Hepatocyte (in vitro differentiated cells): ENCODE measurements around the gene FMNL1. TPM values are rescaled to one million over a fixed set of nuclear protein-coding genes. Genes with fewer than 3 reads are reported as not detected.

Source experiments
- DNase-seq: peaks from one replicate; pipeline ENCODE4 v3.0.0-alpha.2; 2016; ENCODE audit warnings: low spot score
- H2AFZ ChIP-seq: fragments of 200-600 bp; sonication (generic); 2 replicates; pipeline ENCODE4 v1.6.0; 2016; ENCODE audit warnings: antibody characterized with exemption, mild to moderate bottlenecking
- H3K27ac ChIP-seq: fragments of 200-600 bp; sonication (generic); 2 replicates; pipeline ENCODE4 v1.5.1; 2016; ENCODE audit warnings: mild to moderate bottlenecking
- H3K27me3 ChIP-seq: fragments of 200-600 bp; sonication (generic); 2 replicates; pipeline ENCODE4 v1.6.1; 2016
- H3K36me3 ChIP-seq: fragments of 200-600 bp; sonication (generic); replicated peaks from 2 replicates; pipeline ENCODE4 v1.5.1; 2016; ENCODE audit warnings: low read depth; ENCODE audit not compliant: insufficient read depth
- H3K4me1 ChIP-seq: fragments of 200-600 bp; sonication (generic); 2 replicates; pipeline ENCODE4 v1.5.1; 2016; ENCODE audit warnings: mild to moderate bottlenecking, moderate library complexity; ENCODE audit not compliant: insufficient read depth
- H3K4me2 ChIP-seq: fragments of 200-600 bp; sonication (generic); 2 replicates; pipeline ENCODE4 v1.6.0; 2016
- H3K4me3 ChIP-seq: fragments of 200-600 bp; sonication (generic); 2 replicates; pipeline ENCODE4 v1.5.1; 2016; ENCODE audit warnings: mild to moderate bottlenecking
- H3K79me2 ChIP-seq: fragments of 200-600 bp; sonication (generic); 2 replicates; pipeline ENCODE4 v1.6.0; 2017; ENCODE audit warnings: mild to moderate bottlenecking
- H3K9me2 ChIP-seq: fragments of 200-600 bp; sonication (generic); replicated peaks from 2 replicates; pipeline ENCODE4 v1.6.0; 2017; ENCODE audit warnings: mild to moderate bottlenecking; ENCODE audit not compliant: insufficient read depth
- H3K9me3 ChIP-seq: fragments of 200-600 bp; sonication (generic); 2 replicates; pipeline ENCODE4 v1.5.1; 2016; ENCODE audit warnings: low read depth, mild to moderate bottlenecking
- H4K20me1 ChIP-seq: fragments of 200-600 bp; sonication (generic); 2 replicates; pipeline ENCODE4 v1.6.0; 2016; ENCODE audit warnings: mild to moderate bottlenecking; ENCODE audit not compliant: insufficient read depth, poor library complexity, severe bottlenecking
- EZH2 ChIP-seq: fragments of 200-600 bp; sonication (generic); IDR thresholded peaks from 2 replicates; pipeline ENCODE4 v1.6.1; 2016; ENCODE audit warnings: antibody characterized with exemption, mild to moderate bottlenecking, borderline replicate concordance
- EZH2phosphoT487 ChIP-seq: fragments of 200-600 bp; sonication (generic); IDR thresholded peaks from one replicate; pipeline ENCODE4 v1.6.1; 2018; ENCODE audit warnings: antibody characterized with exemption, mild to moderate bottlenecking, low read depth, moderate library complexity; ENCODE audit not compliant: unreplicated experiment, severe bottlenecking
- WGBS: methylation state at CpG from one replicate; pipeline ENCODE4 v1.1.6; 2016; ENCODE audit warnings: low lambda C conversion rate; ENCODE audit errors: missing lambda C conversion rate; 5-methylcytosine and 5-hydroxymethylcytosine counted together
- polyA plus RNA-seq: library from polyadenylated mRNA; unstranded; fragments of >200 nt; fragmentation: Nextera tagmentation; extraction: Ambion mirVana; gene quantifications from 2 replicates; pipeline ENCODE4 v1.2.1, GENCODE V29; 2016
- total RNA-seq: library from RNA; depleted of rRNA; stranded (reverse); fragments of >200 nt; gene quantifications from 2 replicates; pipeline ENCODE4 v1.2.3, GENCODE V29; 2014
- TF ChIP-seq, protein P1 (sequence below): fragments of 200-600 bp; sonication (generic); IDR thresholded peaks from 2 replicates; pipeline ENCODE4 v1.5.1; 2016; ENCODE audit warnings: antibody characterized with exemption, mild to moderate bottlenecking; ENCODE audit not compliant: poor library complexity

Gene FMNL1
- total and polyA plus RNA-seq, 2 experiments from 2014 or later, result 0.30 to 1.2 TPM

DNA sequence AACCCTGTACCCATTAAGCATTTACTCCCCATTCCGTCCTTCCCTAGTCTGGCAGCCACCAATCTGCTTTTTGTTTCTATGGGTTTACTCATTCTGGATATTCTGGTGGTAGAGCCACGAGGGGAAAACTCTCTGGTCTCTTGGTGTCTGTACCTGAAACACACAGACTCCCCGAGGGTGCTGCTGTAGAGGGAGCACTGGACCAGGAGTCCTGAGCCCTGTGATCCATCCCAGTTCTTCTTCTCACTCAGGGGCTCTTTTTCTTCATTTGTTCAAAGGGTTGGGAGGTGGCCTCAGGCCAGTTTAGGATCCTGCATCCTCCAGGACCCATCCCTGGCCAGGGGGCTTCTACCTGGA lies 45.9 kb upstream of the FMNL1 start:
- H3K9me2 ChIP-seq, result no peaks in the 10 kb centered on the region
- DNase-seq, result no peak
- no peaks in the 10 kb centered on the region for H3K27me3 ChIP-seq
- WGBS, result 69% methylated on average over 3 of the region's 3 CpGs
- H3K36me3 ChIP-seq, result no peaks in the 10 kb centered on the region
- H3K9me3 ChIP-seq, result no peaks in the 10 kb centered on the region
- H3K79me2 ChIP-seq, result no peaks in the 10 kb centered on the region
- H2AFZ ChIP-seq, result no peak overlapping the region
- no peak overlapping the region for H3K4me3 ChIP-seq
- H4K20me1 ChIP-seq, result no peaks in the 10 kb centered on the region
- peak overlapping the region; percentile 34 for H3K4me2 ChIP-seq
- peak overlapping the region; percentile 73 for H3K27ac ChIP-seq
- H3K4me1 ChIP-seq, result peaks cover 36% of the 10 kb centered on the region
- TF ChIP-seq, protein P1, sequence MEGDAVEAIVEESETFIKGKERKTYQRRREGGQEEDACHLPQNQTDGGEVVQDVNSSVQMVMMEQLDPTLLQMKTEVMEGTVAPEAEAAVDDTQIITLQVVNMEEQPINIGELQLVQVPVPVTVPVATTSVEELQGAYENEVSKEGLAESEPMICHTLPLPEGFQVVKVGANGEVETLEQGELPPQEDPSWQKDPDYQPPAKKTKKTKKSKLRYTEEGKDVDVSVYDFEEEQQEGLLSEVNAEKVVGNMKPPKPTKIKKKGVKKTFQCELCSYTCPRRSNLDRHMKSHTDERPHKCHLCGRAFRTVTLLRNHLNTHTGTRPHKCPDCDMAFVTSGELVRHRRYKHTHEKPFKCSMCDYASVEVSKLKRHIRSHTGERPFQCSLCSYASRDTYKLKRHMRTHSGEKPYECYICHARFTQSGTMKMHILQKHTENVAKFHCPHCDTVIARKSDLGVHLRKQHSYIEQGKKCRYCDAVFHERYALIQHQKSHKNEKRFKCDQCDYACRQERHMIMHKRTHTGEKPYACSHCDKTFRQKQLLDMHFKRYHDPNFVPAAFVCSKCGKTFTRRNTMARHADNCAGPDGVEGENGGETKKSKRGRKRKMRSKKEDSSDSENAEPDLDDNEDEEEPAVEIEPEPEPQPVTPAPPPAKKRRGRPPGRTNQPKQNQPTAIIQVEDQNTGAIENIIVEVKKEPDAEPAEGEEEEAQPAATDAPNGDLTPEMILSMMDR, result no peak
- TF ChIP-seq EZH2 (no peak), EZH2phosphoT487 (no peak)

DNA sequence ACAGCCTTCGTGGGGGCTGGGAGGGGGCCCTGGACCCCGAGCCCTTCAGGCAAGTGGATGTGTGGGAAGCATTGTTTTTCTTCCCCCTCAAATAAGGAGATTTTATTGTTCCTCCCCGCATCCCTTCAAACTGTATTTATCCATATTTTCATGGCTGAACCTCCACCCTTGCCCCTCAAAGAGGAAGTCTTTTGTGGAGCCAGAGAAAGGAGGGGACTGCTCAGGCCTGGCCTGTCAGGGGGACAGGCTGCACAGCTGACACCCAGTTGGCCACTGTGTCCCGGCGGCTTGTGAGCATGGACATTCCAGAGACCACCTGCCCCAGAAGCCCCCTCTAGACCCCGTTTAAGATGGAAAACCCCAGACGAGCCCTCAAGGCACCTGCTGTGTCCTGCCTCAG lies 44.1 kb upstream of the FMNL1 start:
- no peak overlapping the region for H2AFZ ChIP-seq
- no peak overlapping the region for H3K27ac ChIP-seq
- no peaks in the 10 kb centered on the region for H4K20me1 ChIP-seq
- H3K4me1 ChIP-seq, result peaks cover 18% of the 10 kb centered on the region
- H3K4me3 ChIP-seq, result no peak overlapping the region
- no peaks in the 10 kb centered on the region for H3K9me3 ChIP-seq
- no peak for TF ChIP-seq EZH2
- TF ChIP-seq, protein P1, result no peak
- TF ChIP-seq EZH2phosphoT487, result no peak
- H3K79me2 ChIP-seq, result no peaks in the 10 kb centered on the region
- H3K27me3 ChIP-seq, result no peaks in the 10 kb centered on the region
- 87% methylated on average over 7 of the region's 7 CpGs for WGBS
- no peak overlapping the region for H3K4me2 ChIP-seq
- no peaks in the 10 kb centered on the region for H3K9me2 ChIP-seq
- no peaks in the 10 kb centered on the region for H3K36me3 ChIP-seq
- no peak for DNase-seq

GRCh38 chr17:45184144-45184543 lies 37.5 kb upstream of the FMNL1 start:
- DNase-seq, result no peak
- no peaks in the 10 kb centered on the region for H3K4me1 ChIP-seq
- TF ChIP-seq, protein P1, result no peak
- no peak for TF ChIP-seq EZH2
- TF ChIP-seq EZH2phosphoT487, result no peak
- H3K36me3 ChIP-seq, result no peaks in the 10 kb centered on the region
- H3K9me3 ChIP-seq, result no peaks in the 10 kb centered on the region
- H3K27me3 ChIP-seq, result no peaks in the 10 kb centered on the region
- H4K20me1 ChIP-seq, result no peaks in the 10 kb centered on the region
- WGBS, result 88% methylated on average over 5 of the region's 5 CpGs
- H3K79me2 ChIP-seq, result no peaks in the 10 kb centered on the region
- H3K4me2 ChIP-seq, result no peak overlapping the region
- H3K9me2 ChIP-seq, result no peaks in the 10 kb centered on the region
- H3K4me3 ChIP-seq, result no peak overlapping the region
- no peak overlapping the region for H3K27ac ChIP-seq
- no peak overlapping the region for H2AFZ ChIP-seq

GRCh38 chr17:45186801-45187354 lies 34.8 kb upstream of the FMNL1 start:
- H3K79me2 ChIP-seq, result no peaks in the 10 kb centered on the region
- WGBS, result 56% methylated on average over 7 of the region's 7 CpGs
- H3K27me3 ChIP-seq, result no peaks in the 10 kb centered on the region
- DNase-seq, result no peak
- H3K9me2 ChIP-seq, result no peaks in the 10 kb centered on the region
- no peak overlapping the region for H3K4me3 ChIP-seq
- no peaks in the 10 kb centered on the region for H4K20me1 ChIP-seq
- TF ChIP-seq EZH2phosphoT487 (no peak), EZH2 (no peak)
- TF ChIP-seq, protein P1, result no peak
- H3K4me1 ChIP-seq, result no peaks in the 10 kb centered on the region
- no peaks in the 10 kb centered on the region for H3K9me3 ChIP-seq
- H3K36me3 ChIP-seq, result no peaks in the 10 kb centered on the region
- H3K4me2 ChIP-seq, result no peak overlapping the region
- no peak overlapping the region for H2AFZ ChIP-seq
- no peak overlapping the region for H3K27ac ChIP-seq
